B cell (primary cell): ENCODE data around the gene DNAJC8. TPM values are rescaled to one million over a fixed set of nuclear protein-coding genes. Genes with fewer than 3 reads are reported as not detected.

Experiments used
- ATAC-seq: fragments of 200-7000 bp; cut with Tn5 transposase; one replicate; pipeline ENCODE4 v1.10.0; 2021; ENCODE audit warnings: low read depth, mild to moderate bottlenecking, moderate number of reproducible peaks, moderate library complexity
- CTCF ChIA-PET: fragments of 350-600 bp; sonication (Branson Sonifier 250); formaldehyde crosslinking; loops from one replicate; lab custom pipeline; 2021; ENCODE audit warnings: antibody characterized with exemption, inconsistent platforms; lab: Charles Lee
- POLR2A ChIA-PET: fragments of 350-600 bp; sonication (Branson Sonifier 250); formaldehyde crosslinking; loops from one replicate; lab custom pipeline; 2021; ENCODE audit warnings: antibody characterized with exemption; lab: Charles Lee
- DNase-seq: peaks from one replicate; pipeline ENCODE4 v3.0.0; 2013
- H2AFZ ChIP-seq: 2 replicates; pipeline ENCODE4 v1.6.1; 2012; ENCODE audit warnings: mild to moderate bottlenecking, low read depth, low read length; ENCODE audit not compliant: insufficient read depth, poor library complexity, severe bottlenecking
- H3K27ac ChIP-seq, 2 donors: 1 replicate in 1 of 2; 2 replicates in 1 of 2; pipeline ENCODE4 v1.5.1; 2012 to 2013; ENCODE audit warnings: low read length in 2 of 2, mild to moderate bottlenecking in 2 of 2, moderate library complexity in 1 of 2
- H3K27me3 ChIP-seq, 4 experiments: fragments of 200-600 bp in 1 of 4; sonication (generic) in 1 of 4; replicated peaks in 1 of 4; 1 replicate in 2 of 4; 2 replicates in 2 of 4; pipeline versions ENCODE4 v1.6.1 to v1.7.0; 2013 to 2016; ENCODE audit warnings: low read length in 3 of 4, mild to moderate bottlenecking in 2 of 4, mixed read lengths in 1 of 4, moderate library complexity in 1 of 4; ENCODE audit not compliant: insufficient read depth in 4 of 4, control insufficient read depth in 3 of 4; ENCODE audit errors: control extremely low read depth in 1 of 4
- H3K36me3 ChIP-seq, 2 experiments: replicated peaks in 1 of 2; 1 replicate in 1 of 2; 2 replicates in 1 of 2; pipeline versions ENCODE4 v1.6.1 to v1.7.1; 2013; ENCODE audit warnings: low read length in 1 of 2; ENCODE audit not compliant: insufficient read depth in 2 of 2, control insufficient read depth in 1 of 2; ENCODE audit errors: control extremely low read depth in 1 of 2, extremely low read depth in 1 of 2
- H3K4me1 ChIP-seq, 2 donors: fragments of 200-600 bp in 1 of 2; sonication (generic) in 1 of 2; 1 replicate in 1 of 2; 2 replicates in 1 of 2; pipeline versions ENCODE4 v1.5.1 to v1.6.1; 2013 to 2017; ENCODE audit warnings: low read length in 2 of 2; ENCODE audit not compliant: control insufficient read depth in 2 of 2, insufficient read depth in 2 of 2
- H3K4me2 ChIP-seq: replicated peaks from 2 replicates; pipeline ENCODE3; 2012; ENCODE audit warnings: mild to moderate bottlenecking, low read depth, low read length; ENCODE audit not compliant: poor library complexity, severe bottlenecking
- H3K4me3 ChIP-seq, 5 experiments: fragments of 200-600 bp in 1 of 5; sonication (generic) in 1 of 5; 1 replicate in 3 of 5; 2 replicates in 2 of 5; pipeline versions ENCODE4 v1.5.1 to v1.7.0; 2011 to 2016; ENCODE audit warnings: low read length in 4 of 5, mild to moderate bottlenecking in 4 of 5, low read depth in 2 of 5, control low read depth in 1 of 5, moderate library complexity in 1 of 5; ENCODE audit not compliant: insufficient read depth in 1 of 5; ENCODE audit errors: control extremely low read depth in 1 of 5, extremely low read depth in 1 of 5
- H3K79me2 ChIP-seq: fragments of 200-600 bp; sonication (generic); one replicate; pipeline ENCODE4 v1.6.0; 2016; ENCODE audit warnings: low read length; ENCODE audit not compliant: control insufficient read depth, insufficient read depth
- H3K9ac ChIP-seq: fragments of 200-600 bp; sonication (generic); 2 replicates; pipeline ENCODE4 v1.6.1; 2017; ENCODE audit warnings: mild to moderate bottlenecking, low read length, moderate library complexity
- H3K9me3 ChIP-seq, 3 donors: one replicate each; pipeline versions ENCODE4 v1.6.1 to v1.7.1; 2013; ENCODE audit warnings: low read length in 2 of 3; ENCODE audit not compliant: control insufficient read depth in 2 of 3, insufficient read depth in 1 of 3; ENCODE audit errors: control extremely low read depth in 1 of 3
- H4K20me1 ChIP-seq: 2 replicates; pipeline ENCODE4 v1.6.0; 2012; ENCODE audit warnings: mild to moderate bottlenecking, low read length; ENCODE audit not compliant: insufficient read depth, control insufficient read depth, poor library complexity, severe bottlenecking
- H3K27ac Mint-ChIP-seq: one replicate; pipeline ENCODE4 v1.8.0; 2021; ENCODE audit warnings: mixed read lengths
- H3K27me3 Mint-ChIP-seq: one replicate; pipeline ENCODE4 v1.8.0; 2021; ENCODE audit warnings: mixed read lengths
- H3K4me1 Mint-ChIP-seq: one replicate; pipeline ENCODE4 v1.8.0; 2021; ENCODE audit warnings: mixed read lengths
- H3K4me3 Mint-ChIP-seq: one replicate; pipeline ENCODE4 v1.8.0; 2021; ENCODE audit warnings: mixed read lengths
- H3K9me3 Mint-ChIP-seq: one replicate; pipeline ENCODE4 v1.8.0; 2022; ENCODE audit warnings: mixed read lengths; ENCODE audit not compliant: insufficient read depth
- CTCF ChIP-seq: fragments of 200-600 bp; IDR thresholded peaks from one replicate; pipeline ENCODE4 v1.8.0; 2022; ENCODE audit warnings: antibody characterized with exemption, mild to moderate bottlenecking
- EZH2 ChIP-seq: IDR thresholded peaks from 2 replicates; pipeline ENCODE4 v1.6.1; 2012; ENCODE audit warnings: borderline replicate concordance, low read depth, mild to moderate bottlenecking, moderate library complexity, low read length; ENCODE audit not compliant: insufficient read depth, poor library complexity, severe bottlenecking
- WGBS: methylation state at CpG from one replicate; pipeline ENCODE4 v1.1.5; 2013; ENCODE audit warnings: missing lambda C conversion rate; ENCODE audit not compliant: insufficient coverage; 5-methylcytosine and 5-hydroxymethylcytosine counted together
- intact Hi-C: fragments of 100-400 bp; cut with micrococcal nuclease; formaldehyde crosslinking; loops from one replicate; pipeline ENCODE4 v1.10.0; 2022
- polyA plus RNA-seq: library from polyadenylated mRNA; depleted of rRNA; stranded (reverse); fragments of >200 nt; gene quantifications from 2 replicates; pipeline ENCODE4 v1.2.3, GENCODE V29; 2012
- total RNA-seq, 2 donors: library from RNA; stranded (reverse); fragments of 120-200 nt in 1 of 2; gene quantifications; 1 replicate in 1 of 2; 2 replicates in 1 of 2; pipeline versions ENCODE4 v1.2.3 to v1.2.4, GENCODE V29; 2013 to 2022

DNAJC8 gene
- total and polyA plus RNA-seq, 2 donors (not counting 1 experiment from before 2014, with no cell fraction given): 26.3 to 74.6 TPM

- Histone ChIP-seq H4K20me1 (no peaks in the 10 kb centered on the region), H3K27ac (no peak overlapping the region), H3K4me2 (no peak overlapping the region), H3K79me2 (peaks cover 50% of the 10 kb centered on the region), H2AFZ (no peak overlapping the region), H3K9me3 (no peaks in the 10 kb centered on the region), H3K4me1 (no peaks in the 10 kb centered on the region), H3K4me3 (no peak overlapping the region), H3K36me3 (no peaks in the 10 kb centered on the region), H3K27me3 (no peaks in the 10 kb centered on the region), H3K9ac (no peak overlapping the region)
- Mint-ChIP-seq H3K27me3 (no peaks in the 10 kb centered on the region), H3K4me1 (peaks cover 8% of the 10 kb centered on the region), H3K4me3 (no peak overlapping the region), H3K9me3 (no peaks in the 10 kb centered on the region), H3K27ac (no peak overlapping the region)
- 100% methylated on average over 4 of the region's 7 CpGs for WGBS
- TF ChIP-seq CTCF (no peak), EZH2 (no peak)
- DNase-seq (no peak), ATAC-seq (no peak)
- POLR2A ChIA-PET: interaction anchor here (0.6 kb wide), 1 partner anchor 297 kb away, joined by 10 read pairs; no protein-coding TSS in a partner anchor
- intact Hi-C loops: no loop called here
- CTCF ChIA-PET: interaction anchor here (0.6 to 1.8 kb wide), 6 partner anchors 8 to 47 kb away, joined by 3 to 8 read pairs (median 4); no protein-coding TSS in a partner anchor
These were observed 70.7 kb downstream of the DNAJC8 start for GRCh38 chr1:28162151-28162550.

GRCh38 chr1:28161751-28162150, 71.1 kb downstream of the DNAJC8 start:
- DNase-seq (no peak), ATAC-seq (no peak)
- Mint-ChIP-seq H3K4me3 (no peak overlapping the region), H3K9me3 (no peaks in the 10 kb centered on the region), H3K4me1 (peaks cover 6% of the 10 kb centered on the region), H3K27me3 (no peaks in the 10 kb centered on the region), H3K27ac (no peak overlapping the region)
- H3K4me3 ChIP-seq: no peak overlapping the region
- no peaks in the 10 kb centered on the region for H3K4me1 ChIP-seq
- WGBS: 96% methylated on average over 3 of the region's 3 CpGs
- TF ChIP-seq CTCF (no peak), EZH2 (no peak)
- H3K27me3 ChIP-seq: no peaks in the 10 kb centered on the region
- no peak overlapping the region for H2AFZ ChIP-seq
- no peak overlapping the region for H3K9ac ChIP-seq
- no peak overlapping the region for H3K4me2 ChIP-seq
- no peaks in the 10 kb centered on the region for H4K20me1 ChIP-seq
- intact Hi-C loops: no loop called here
- H3K27ac ChIP-seq: no peak overlapping the region
- ChIA-PET CTCF (interaction anchor here (1.1 to 1.8 kb wide), 4 partner anchors 11 to 47 kb away, joined by 3 to 8 read pairs (median 4); no protein-coding TSS in a partner anchor), POLR2A (no interaction called here)
- H3K36me3 ChIP-seq: no peaks in the 10 kb centered on the region
- peaks cover 46% of the 10 kb centered on the region for H3K79me2 ChIP-seq
- no peaks in the 10 kb centered on the region for H3K9me3 ChIP-seq
